ENCODE results near the gene S100A2. TPM values are rescaled to one million over a fixed set of nuclear protein-coding genes. Genes with fewer than 3 reads are reported as not detected.
A peak's percentile ranks its signal among the peaks of the same experiment; 100 is the strongest.
"Not testable (repeated sequence)": the region's sequence is repeated elsewhere in the genome, so short reads cannot be mapped to it uniquely, and the experiment has no call there.

Gene S100A2
- total RNA-seq, 4 donors from 2014 or later = 949 to 3,544 (median 1,180) TPM

DNA sequence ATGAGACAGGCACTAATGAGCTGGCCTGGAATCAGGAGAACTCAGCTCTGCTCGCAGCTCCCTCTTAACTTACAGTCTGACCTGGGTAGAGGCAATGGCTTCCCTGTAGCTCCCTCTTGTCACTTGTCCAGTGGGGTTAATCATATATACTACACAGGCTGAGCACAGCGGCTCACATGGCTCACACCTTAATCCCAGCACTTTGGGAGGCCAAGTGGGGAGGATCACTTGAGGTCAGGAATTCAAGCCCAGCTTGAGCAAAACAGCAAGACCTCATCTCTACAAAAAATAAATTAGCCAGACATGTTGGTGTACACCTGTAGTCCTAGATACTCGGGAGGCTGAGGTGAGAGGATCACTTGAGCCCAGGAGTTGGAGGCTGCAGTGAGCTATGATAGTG, 34.0 kb downstream of the S100A2 start:
- Histone ChIP-seq H3K4me3 (no peak overlapping the region), H3K36me3 (no peaks in the 10 kb centered on the region), H3K27me3 (no peaks in the 10 kb centered on the region), H3K27ac (peak overlapping the region in 3 of 4 donors; percentile 51 to 100 (median 99)), H3K4me1 (peaks cover 39 to 68% (median 42%) of the 10 kb centered on the region in 3 donors), H3K9me3 (no peaks in the 10 kb centered on the region)
- TF ChIP-seq CTCF (IDR thresholded peaks at IDR 0.05) = no peak
- no peak for TF ChIP-seq POLR2A (IDR thresholded peaks at IDR 0.05)
- intact Hi-C loops (cut with DNase I) = no loop called here
- 87 to 92% methylated on average over 3 of the region's 3 CpGs for WGBS, 2 donors
- no peak for DNase-seq

DNA sequence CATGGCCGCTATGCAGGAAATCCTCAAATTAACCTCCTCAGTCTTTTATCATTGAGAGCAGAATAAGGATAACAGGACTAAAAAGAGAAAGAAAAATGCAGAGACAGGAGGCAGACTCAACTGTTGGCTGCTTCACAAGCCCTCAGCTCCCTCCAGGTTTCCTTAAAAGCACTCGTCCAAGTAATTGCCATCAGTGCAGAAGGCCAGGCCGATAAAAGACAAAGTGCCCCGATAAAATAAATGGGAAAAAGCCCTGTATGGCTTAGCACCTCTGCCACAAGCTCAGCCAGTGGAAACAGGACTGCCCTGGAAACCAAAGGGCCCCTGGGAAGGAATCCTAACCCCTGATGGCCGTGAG, 38.0 kb downstream of the S100A2 start:
- WGBS, 2 donors = 80 to 83% methylated on average over 4 to 5 of the region's 5 CpGs
- no peak for DNase-seq
- no peaks in the 10 kb centered on the region for H3K36me3 ChIP-seq
- no peaks in the 10 kb centered on the region for H3K27me3 ChIP-seq
- intact Hi-C loops (cut with DNase I) = no loop called here
- H3K9me3 ChIP-seq = no peaks in the 10 kb centered on the region
- H3K4me1 ChIP-seq = peaks cover 24 to 54% (median 35%) of the 10 kb centered on the region in 3 donors
- TF ChIP-seq POLR2A (IDR thresholded peaks at IDR 0.05) = no peak
- no peak for TF ChIP-seq CTCF (IDR thresholded peaks at IDR 0.05)
- H3K27ac ChIP-seq = peak overlapping the region in 3 of 4 donors; percentile 79 to 88 (median 85)
- no peak overlapping the region for H3K4me3 ChIP-seq

- TF ChIP-seq CTCF (IDR thresholded peaks at IDR 0.05) = no peak
- TF ChIP-seq POLR2A (IDR thresholded peaks at IDR 0.05) = no peak
- peaks cover 19 to 48% (median 33%) of the 10 kb centered on the region in 3 donors for H3K4me1 ChIP-seq
- intact Hi-C loops (cut with DNase I) = no loop called here
Measured at GRCh38 chr1:153527023-153527682, 38.5 kb downstream of the S100A2 start.

DNA sequence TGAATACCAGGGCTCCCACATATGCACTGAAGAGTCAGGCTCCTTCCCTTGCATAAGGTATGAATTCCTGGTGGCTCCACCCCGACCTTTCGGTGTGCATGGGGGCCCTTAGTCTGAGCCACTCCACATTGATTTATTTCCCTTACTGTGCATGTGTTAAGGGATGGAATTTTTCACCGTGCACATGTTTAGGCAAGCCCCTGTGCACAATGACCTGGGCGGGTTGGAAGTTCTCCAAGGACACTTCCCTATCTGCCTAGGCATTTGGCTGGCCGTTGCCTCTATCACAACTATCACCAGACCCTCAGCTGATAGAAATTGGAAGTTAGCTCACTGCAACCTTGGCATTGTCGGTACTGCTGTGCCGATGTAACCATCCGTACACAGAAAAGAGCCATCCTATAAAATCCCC, 39.5 kb downstream of the S100A2 start:
- Histone ChIP-seq H3K36me3 (no peaks in the 10 kb centered on the region), H3K9me3 (no peaks in the 10 kb centered on the region), H3K27me3 (no peaks in the 10 kb centered on the region), H3K4me1 (peaks cover 17 to 40% (median 33%) of the 10 kb centered on the region in 3 donors), H3K4me3 (no peak overlapping the region), H3K27ac (peak overlapping the region; percentile 77 to 88 (median 82))
- TF ChIP-seq POLR2A (IDR thresholded peaks at IDR 0.05) (no peak), CTCF (IDR thresholded peaks at IDR 0.05) (no peak)
- intact Hi-C loops (cut with DNase I) = no loop called here
- 22 to 42% methylated on average over 8 of the region's 8 CpGs for WGBS, 2 donors
- DNase-seq = no peak

More at GRCh38 chr1:153527023-153527682, 38.5 kb downstream of the S100A2 start:
- Histone ChIP-seq H3K36me3 (no peaks in the 10 kb centered on the region), H3K27ac (peak overlapping the region; percentile 77 to 88 (median 82)), H3K4me3 (no peak overlapping the region), H3K27me3 (no peaks in the 10 kb centered on the region), H3K9me3 (no peaks in the 10 kb centered on the region)
- WGBS, 2 donors = 33 to 58% methylated on average over 5 to 7 of the region's 8 CpGs
- no peak for DNase-seq

DNA sequence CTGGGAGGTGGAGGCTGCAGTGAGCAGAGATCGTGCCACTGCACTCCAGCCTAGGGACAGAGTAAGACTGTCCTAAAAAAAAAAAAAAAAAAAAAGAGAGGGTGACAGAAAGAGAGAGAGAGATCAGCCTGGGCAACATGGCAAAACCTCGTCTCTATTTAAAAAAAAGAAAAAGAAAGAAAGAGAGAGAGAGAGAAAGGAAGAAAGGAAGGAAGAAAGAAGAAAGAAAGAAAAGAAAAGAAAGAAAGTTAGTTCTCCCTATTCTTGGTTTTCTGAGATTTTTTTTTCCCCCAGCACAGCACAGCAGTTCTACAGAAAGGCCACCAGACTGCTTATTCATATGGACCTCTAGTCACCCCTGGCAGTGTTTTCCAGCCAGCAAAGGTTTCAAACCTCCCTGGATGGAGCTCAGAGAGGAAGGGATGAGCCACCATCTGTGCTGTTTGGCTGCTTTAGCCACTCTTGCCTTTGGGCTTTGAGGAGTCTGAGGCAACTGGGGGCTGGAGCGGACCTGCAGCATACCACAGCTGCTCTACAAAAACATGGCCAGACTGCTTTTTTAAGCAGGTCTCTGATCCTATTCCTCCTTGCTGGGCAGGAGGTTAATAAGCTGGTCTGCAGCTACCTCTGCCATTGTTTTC, 40.4 kb downstream of the S100A2 start:
- no peaks in the 10 kb centered on the region for H3K36me3 ChIP-seq
- peaks cover 17 to 40% (median 33%) of the 10 kb centered on the region in 3 donors for H3K4me1 ChIP-seq
- H3K27me3 ChIP-seq = no peaks in the 10 kb centered on the region
- no peak overlapping the region for H3K4me3 ChIP-seq
- TF ChIP-seq POLR2A (IDR thresholded peaks at IDR 0.05) (no peak), CTCF (IDR thresholded peaks at IDR 0.05) (no peak)
- peak overlapping the region; percentile 77 to 88 (median 82) for H3K27ac ChIP-seq
- intact Hi-C loops (cut with DNase I) = no loop called here
- no peak for DNase-seq
- H3K9me3 ChIP-seq = no peaks in the 10 kb centered on the region
- WGBS, 2 donors = 16 to 34% methylated on average over 3 of the region's 3 CpGs

- intact Hi-C loops (cut with DNase I); H3K4me3 ChIP-seq; DNase-seq; H3K27ac ChIP-seq; H3K27me3 ChIP-seq; H3K36me3 ChIP-seq; H3K9me3 ChIP-seq: not testable (repeated sequence)
- peaks cover 17 to 34% (median 30%) of the 10 kb centered on the region in 3 donors for H3K4me1 ChIP-seq
- 66 to 73% methylated on average over 11 to 13 of the region's 14 CpGs for WGBS, 2 donors
Measured at GRCh38 chr1:153522353-153523048, 43.1 kb downstream of the S100A2 start.

DNA sequence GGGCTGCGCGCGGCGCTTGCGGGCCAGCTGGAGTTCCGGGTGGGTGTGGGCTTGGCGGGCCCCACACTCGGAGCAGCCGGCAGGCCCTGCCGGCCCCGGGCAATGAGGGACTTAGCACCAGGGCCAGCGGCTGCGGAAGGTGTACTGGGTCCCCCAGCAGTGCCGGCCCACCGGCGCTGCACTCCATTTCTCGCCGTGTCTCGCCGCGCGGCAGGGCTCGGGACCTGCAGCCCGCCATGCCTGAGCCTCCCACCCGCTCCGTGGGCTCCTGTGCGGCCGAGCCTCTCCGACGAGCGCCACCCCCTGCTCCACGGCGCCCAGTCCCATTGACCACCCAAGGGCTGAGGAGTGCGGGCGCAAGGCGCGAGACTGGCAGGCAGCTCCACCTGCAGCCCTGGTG, 43.8 kb downstream of the S100A2 start:
- H3K36me3 ChIP-seq; DNase-seq; H3K27me3 ChIP-seq; intact Hi-C loops (cut with DNase I); H3K4me3 ChIP-seq; H3K9me3 ChIP-seq; H3K27ac ChIP-seq: not testable (repeated sequence)
- 98 to 100% methylated on average over 2 to 16 of the region's 37 CpGs for WGBS, 2 donors
- H3K4me1 ChIP-seq = peaks cover 17 to 29% (median 25%) of the 10 kb centered on the region in 3 donors

Measured in esophagus squamous epithelium (tissue), 5 donors.